ENCODE measurements around the gene GNAI3.

GNAI3 gene

DNA sequence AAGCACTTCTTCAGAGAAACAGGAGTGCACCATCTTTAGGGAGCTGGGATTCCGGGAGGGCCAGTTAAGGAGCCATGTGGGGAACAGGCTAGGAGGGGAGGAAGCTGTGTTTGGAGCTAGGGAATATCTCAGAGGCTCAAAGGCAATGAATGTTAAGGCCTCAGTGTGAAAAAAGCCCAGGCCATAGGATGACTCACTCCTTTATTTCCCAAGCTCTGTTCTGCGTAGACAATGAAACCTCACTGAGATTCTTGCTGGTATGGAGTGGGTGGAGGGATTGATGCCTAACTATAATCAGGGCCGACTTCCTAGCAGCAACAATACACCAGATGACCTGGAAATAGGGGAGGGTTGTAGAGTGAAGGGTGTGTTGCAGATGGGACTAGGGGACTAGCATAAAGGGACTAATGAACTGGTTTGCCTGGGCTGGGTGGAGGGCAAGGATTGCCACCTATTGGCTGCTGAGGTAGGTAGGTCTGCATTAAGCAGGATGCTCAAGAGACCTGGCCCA is 68.9 kb downstream of the GNAI3 start:
- DNase-seq (ENCODE audit: low spot score): peak; percentile 16
- TF ChIP-seq CTCF (IDR thresholded peaks at IDR 0.05; ENCODE audit: borderline replicate concordance, control extremely low read depth, extremely low read depth, insufficient read depth, missing control alignments): no peak
- in situ Hi-C loops (cut with MboI; ENCODE audit: low sequenced_read_pairs, unreplicated experiment): no loop called here

GRCh38 chr1:109618661-109619575 is 70.5 kb downstream of the GNAI3 start:
- in situ Hi-C loops (cut with MboI; ENCODE audit: low sequenced_read_pairs, unreplicated experiment): no loop called here
- DNase-seq (ENCODE audit: low spot score): no peak
- TF ChIP-seq CTCF (IDR thresholded peaks at IDR 0.05; ENCODE audit: borderline replicate concordance, control extremely low read depth, extremely low read depth, insufficient read depth, missing control alignments): no peak

DNA sequence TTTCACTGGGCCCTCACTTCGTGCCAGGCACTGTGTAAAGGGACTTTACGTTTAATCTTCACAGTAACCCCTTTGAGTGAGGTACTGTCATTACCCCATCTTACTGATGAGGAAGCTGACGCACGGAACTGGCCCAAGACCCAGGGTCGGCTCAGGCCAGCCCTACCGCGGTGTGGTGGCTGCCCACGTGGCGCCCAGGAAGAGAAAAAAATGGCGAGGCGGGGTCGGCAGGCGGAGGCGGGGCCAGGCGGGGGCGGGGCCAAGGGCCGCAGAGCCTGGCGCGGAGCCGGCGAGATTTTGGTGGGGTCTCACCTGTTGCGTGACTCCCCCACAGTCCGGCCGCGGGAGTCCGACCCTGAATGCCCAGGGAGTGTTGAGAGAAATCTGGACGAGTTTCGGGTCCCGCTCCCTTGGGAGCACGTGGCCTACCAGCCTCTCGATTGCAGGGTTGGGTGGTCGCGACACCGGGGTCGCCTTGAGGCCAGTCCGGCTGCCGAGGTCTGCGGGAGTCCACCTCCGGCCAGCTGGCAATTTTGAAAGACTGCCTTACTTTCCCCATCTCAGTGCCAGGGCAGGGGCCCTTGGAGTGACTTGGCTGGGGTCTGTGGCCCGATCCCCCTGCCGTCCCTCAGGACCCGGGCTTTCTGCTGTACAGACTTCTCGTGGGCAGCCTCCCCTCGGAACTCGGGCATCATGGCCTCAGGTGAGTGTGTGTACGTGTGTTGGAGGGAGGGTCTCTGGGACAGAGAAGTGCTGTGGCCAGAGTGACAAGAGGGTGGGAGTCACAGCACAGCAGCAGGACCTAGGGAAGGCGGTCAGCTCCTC is 71.4 kb downstream of the GNAI3 start, which contains the start of the genes AMPD2 and GNAT2:
AMPD2 (plus strand) TSS at position 262 of the 825 bp plus-strand sequence. CDS start 1,339 bp downstream, outside the sequence.
GNAT2 (minus strand) TSS at position 41 of the 825 bp plus-strand sequence. CDS start 6,746 bp downstream, outside the sequence.
- TF ChIP-seq CTCF (IDR thresholded peaks at IDR 0.05; ENCODE audit: borderline replicate concordance, control extremely low read depth, extremely low read depth, insufficient read depth, missing control alignments): no peak
- in situ Hi-C loops (cut with MboI; ENCODE audit: low sequenced_read_pairs, unreplicated experiment): loop anchor here (5.0 kb wide), 1 partner anchor 72 kb away; the partner anchor contains the start of gene GNAI3
- peak; percentile 92 for DNase-seq (ENCODE audit: low spot score)

- in situ Hi-C loops (cut with MboI; ENCODE audit: low sequenced_read_pairs, unreplicated experiment): loop anchor here (5.0 kb wide), 1 partner anchor 73 kb away; the partner anchor contains the start of gene GNAI3
- DNase-seq (ENCODE audit: low spot score): no peak
- TF ChIP-seq CTCF (IDR thresholded peaks at IDR 0.05; ENCODE audit: borderline replicate concordance, control extremely low read depth, extremely low read depth, insufficient read depth, missing control alignments): no peak
Observed at GRCh38 chr1:109620401-109620791, 72.0 kb downstream of the GNAI3 start.

GRCh38 chr1:109620841-109621286 is 72.4 kb downstream of the GNAI3 start:
- no peak for TF ChIP-seq CTCF (IDR thresholded peaks at IDR 0.05; ENCODE audit: borderline replicate concordance, control extremely low read depth, extremely low read depth, insufficient read depth, missing control alignments)
- peak; percentile 97 for DNase-seq (ENCODE audit: low spot score)
- in situ Hi-C loops (cut with MboI; ENCODE audit: low sequenced_read_pairs, unreplicated experiment): loop anchor here (5.0 kb wide), 1 partner anchor 74 kb away; the partner anchor contains the start of gene GNAI3
